ENCODE results near the gene EEF1B2.
"Not testable (repeated sequence)": the region's sequence is repeated elsewhere in the genome, so short reads cannot be mapped to it uniquely, and the experiment has no call there.

The EEF1B2 gene

GRCh38 chr2:206164261-206164862, 4.7 kb downstream of the EEF1B2 start:
- peak; percentile 3 for DNase-seq

- DNase-seq: not testable (repeated sequence)
These were observed 8.5 kb downstream of the EEF1B2 start for GRCh38 chr2:206168230-206168629.

- not testable (repeated sequence) for DNase-seq
These were observed 12.1 kb downstream of the EEF1B2 start for GRCh38 chr2:206171624-206172397.

- DNase-seq: no peak
These were observed 13.5 kb downstream of the EEF1B2 start for GRCh38 chr2:206173147-206173546.

- no peak for DNase-seq
These were observed 16.4 kb downstream of the EEF1B2 start for GRCh38 chr2:206176121-206176520.

- DNase-seq: no peak
These were observed 17.2 kb downstream of the EEF1B2 start for GRCh38 chr2:206176901-206177300.

- not testable (repeated sequence) for DNase-seq
These were observed 21.8 kb downstream of the EEF1B2 start for GRCh38 chr2:206181526-206181925.

GRCh38 chr2:206189691-206190090, 30.0 kb downstream of the EEF1B2 start:
- no peak for DNase-seq

GRCh38 chr2:206190111-206190510, 30.4 kb downstream of the EEF1B2 start:
- DNase-seq: no peak

GRCh38 chr2:206190689-206191088, 31.0 kb downstream of the EEF1B2 start:
- DNase-seq: no peak

- DNase-seq: no peak
These were observed 32.5 kb downstream of the EEF1B2 start for GRCh38 chr2:206192157-206192556.

GRCh38 chr2:206193671-206194357, 34.1 kb downstream of the EEF1B2 start:
- DNase-seq: no peak

GRCh38 chr2:206198677-206199076, 39.0 kb downstream of the EEF1B2 start:
- DNase-seq: no peak

GRCh38 chr2:206201075-206201848, 41.6 kb downstream of the EEF1B2 start:
- DNase-seq: no peak

GRCh38 chr2:206202446-206202845, 42.8 kb downstream of the EEF1B2 start:
- no peak for DNase-seq

GRCh38 chr2:206203331-206203730, 43.6 kb downstream of the EEF1B2 start:
- no peak for DNase-seq

GRCh38 chr2:206204710-206205109, 45.0 kb downstream of the EEF1B2 start:
- no peak for DNase-seq

GRCh38 chr2:206207316-206207715, 47.6 kb downstream of the EEF1B2 start:
- DNase-seq: not testable (repeated sequence)

- DNase-seq: no peak
These were observed 49.2 kb downstream of the EEF1B2 start for GRCh38 chr2:206208900-206209299.

- DNase-seq: no peak
These were observed 52.1 kb downstream of the EEF1B2 start for GRCh38 chr2:206211657-206212255.
